Measurements from ENCODE around the gene PRMT3.

PRMT3 gene

DNA sequence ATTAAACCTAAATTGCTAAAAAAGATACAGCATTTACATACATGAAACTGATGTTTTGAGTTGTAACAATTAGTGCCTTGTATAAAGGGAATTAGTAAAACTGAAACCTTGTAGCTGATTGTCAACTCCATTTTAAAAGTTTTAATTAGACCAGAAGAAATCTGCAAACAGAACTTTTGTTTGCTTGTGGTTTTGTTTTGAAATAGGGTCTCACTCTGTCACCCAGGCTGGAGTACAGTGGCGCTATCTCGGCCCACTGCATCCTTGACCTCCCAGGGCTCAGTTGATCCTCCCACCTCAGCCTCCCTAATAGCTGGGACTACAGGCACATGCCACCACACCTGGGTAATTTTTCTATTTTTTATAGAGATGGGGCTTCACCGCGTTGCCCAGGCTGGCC lies 125.4 kb downstream of the PRMT3 start:
- TF ChIP-seq, protein P1, sequence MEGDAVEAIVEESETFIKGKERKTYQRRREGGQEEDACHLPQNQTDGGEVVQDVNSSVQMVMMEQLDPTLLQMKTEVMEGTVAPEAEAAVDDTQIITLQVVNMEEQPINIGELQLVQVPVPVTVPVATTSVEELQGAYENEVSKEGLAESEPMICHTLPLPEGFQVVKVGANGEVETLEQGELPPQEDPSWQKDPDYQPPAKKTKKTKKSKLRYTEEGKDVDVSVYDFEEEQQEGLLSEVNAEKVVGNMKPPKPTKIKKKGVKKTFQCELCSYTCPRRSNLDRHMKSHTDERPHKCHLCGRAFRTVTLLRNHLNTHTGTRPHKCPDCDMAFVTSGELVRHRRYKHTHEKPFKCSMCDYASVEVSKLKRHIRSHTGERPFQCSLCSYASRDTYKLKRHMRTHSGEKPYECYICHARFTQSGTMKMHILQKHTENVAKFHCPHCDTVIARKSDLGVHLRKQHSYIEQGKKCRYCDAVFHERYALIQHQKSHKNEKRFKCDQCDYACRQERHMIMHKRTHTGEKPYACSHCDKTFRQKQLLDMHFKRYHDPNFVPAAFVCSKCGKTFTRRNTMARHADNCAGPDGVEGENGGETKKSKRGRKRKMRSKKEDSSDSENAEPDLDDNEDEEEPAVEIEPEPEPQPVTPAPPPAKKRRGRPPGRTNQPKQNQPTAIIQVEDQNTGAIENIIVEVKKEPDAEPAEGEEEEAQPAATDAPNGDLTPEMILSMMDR (IDR thresholded peaks at IDR 0.05; ENCODE audit: borderline replicate concordance, insufficient read depth, low read depth, low read length) = no peak
- H3K4me3 ChIP-seq (ENCODE audit: low read depth, low read length) = no peak overlapping the region

DNA sequence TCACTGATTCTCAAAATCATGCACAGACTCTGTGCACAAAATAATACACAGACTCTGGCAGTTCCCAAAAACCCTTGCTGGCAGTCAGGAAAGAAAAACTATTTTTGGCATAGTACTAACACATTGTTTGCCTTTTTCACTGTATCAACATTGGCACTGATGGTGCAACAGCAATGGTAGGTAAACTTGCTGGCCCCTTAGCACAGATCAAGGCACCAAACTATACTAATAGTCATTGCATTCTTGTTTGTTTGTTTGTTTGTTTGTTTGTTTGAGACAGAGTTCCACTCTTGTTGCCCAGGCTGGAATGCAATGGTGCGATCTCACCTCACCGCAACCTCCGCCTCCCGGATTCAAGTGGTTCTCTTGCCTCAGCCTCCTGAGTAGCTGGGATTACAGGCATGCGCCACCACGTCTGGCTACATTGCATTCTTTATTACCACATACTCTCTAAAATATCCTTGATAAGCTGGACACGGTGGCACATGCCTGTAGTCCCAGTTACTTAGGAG lies 130.9 kb downstream of the PRMT3 start:
- TF ChIP-seq, protein P1 (IDR thresholded peaks at IDR 0.05; ENCODE audit: borderline replicate concordance, insufficient read depth, low read depth, low read length) = no peak

DNA sequence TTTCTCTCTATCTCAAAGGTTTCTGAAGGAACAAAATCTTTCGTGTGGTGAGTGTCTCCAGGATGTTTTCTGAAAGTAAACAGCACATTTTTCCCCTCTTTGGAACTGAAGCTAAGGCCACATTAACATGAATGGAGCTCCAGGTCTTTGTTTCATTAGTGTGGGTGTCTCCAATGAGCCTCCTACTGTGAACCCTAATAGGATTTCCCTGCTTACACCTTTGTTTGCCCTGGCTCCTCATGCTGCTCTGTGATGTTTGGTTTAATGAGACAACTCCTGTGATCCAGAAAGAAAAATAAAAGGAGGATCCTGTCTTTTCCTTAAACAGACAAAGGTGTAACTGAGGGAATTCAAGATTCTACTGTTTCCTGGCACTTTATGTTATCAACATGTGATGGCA lies 135.0 kb downstream of the PRMT3 start:
- no peak overlapping the region for H3K4me3 ChIP-seq (ENCODE audit: low read depth, low read length)
- TF ChIP-seq, protein P1 (IDR thresholded peaks at IDR 0.05; ENCODE audit: borderline replicate concordance, insufficient read depth, low read depth, low read length) = no peak

More for the DNA sequence above, 130.9 kb downstream of the PRMT3 start:
- H3K4me3 ChIP-seq (ENCODE audit: low read depth, low read length) = no peak overlapping the region

DNA sequence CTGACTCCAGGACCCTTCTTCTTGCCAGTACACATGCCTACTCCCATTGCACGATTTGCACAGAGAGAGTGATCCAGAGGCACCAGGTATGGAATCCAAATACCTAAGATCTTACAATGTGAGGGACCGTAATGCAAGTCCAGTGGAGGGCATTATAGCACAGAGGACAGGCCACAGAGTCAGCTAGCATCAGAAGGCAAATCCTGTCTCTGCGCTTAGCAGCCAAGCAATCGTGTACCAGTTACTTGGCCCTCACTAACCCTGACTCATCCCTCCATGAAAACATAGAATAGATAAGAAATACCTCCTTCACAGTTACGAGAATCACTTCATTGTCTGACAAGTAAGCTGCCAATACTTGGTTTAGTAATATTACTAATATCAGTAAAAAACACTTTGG lies 142.2 kb downstream of the PRMT3 start:
- H3K4me3 ChIP-seq (ENCODE audit: low read depth, low read length) = no peak overlapping the region
- TF ChIP-seq, protein P1 (IDR thresholded peaks at IDR 0.05; ENCODE audit: borderline replicate concordance, insufficient read depth, low read depth, low read length) = no peak

DNA sequence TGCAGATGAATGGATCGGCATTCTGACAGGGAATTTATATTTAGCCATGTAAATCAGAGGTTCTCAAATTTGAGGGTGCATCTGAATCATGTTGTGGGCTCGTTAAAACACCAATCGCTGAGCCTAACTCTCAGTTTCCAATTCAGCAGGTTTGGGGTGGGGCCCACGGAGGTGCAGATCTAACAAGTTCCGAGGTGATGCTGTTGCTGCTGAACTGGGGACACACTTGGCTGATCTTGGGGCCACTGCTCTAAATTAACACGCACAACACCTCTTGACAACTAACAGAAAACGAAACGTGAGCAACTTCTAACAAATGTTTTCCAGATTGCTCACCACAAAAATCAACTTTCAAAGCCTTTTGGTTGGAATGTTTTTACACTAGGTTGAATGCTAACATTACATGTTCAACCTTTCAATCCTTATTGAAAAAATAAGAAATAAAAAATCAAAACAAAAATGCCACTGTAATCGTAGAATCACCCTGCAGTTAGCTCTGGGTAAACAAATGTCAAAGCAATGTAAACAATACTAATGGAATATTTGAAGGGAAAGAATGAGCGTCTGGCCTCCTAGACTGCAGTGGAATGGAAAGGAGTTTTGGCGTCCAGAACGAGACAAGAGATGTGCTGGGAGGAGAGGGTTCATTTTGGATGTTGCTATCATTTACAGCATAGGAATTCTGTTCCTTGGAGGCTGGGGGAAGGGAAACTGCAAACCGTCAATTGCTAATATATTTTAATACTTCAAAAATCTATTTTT lies 143.6 kb downstream of the PRMT3 start:
- H3K4me3 ChIP-seq (ENCODE audit: low read depth, low read length) = no peak overlapping the region
- TF ChIP-seq, protein P1 (IDR thresholded peaks at IDR 0.05; ENCODE audit: borderline replicate concordance, insufficient read depth, low read depth, low read length) = no peak

DNA sequence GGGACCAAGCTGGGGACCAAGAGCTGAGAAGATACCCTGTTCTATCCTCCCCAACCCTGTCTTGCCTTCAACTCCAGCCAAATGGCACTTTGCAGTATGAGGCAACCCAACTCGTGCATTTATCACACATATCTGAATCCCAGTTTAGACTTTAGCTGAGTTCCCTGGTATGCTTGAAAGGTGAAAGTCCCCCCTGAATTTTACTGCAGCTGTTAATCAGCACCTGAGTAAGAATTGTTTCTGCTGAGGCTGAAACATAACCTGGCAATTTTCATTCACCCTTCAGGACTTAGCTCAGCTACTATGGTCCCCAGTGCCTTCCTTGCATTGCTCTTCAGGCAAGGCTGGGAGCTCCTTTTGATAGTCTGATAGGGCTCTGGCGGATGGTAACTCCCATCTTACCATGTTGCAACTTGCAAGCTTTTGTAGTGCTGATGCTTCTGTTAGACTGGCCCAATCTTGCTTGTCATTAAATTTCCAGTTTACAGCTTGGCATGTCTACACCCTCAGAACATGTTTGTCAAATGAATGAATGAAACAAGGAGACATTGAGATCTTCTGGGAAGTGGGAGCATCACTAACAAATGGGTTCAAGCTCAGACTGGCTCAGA lies 147.9 kb downstream of the PRMT3 start:
- TF ChIP-seq, protein P1 (IDR thresholded peaks at IDR 0.05; ENCODE audit: borderline replicate concordance, insufficient read depth, low read depth, low read length) = no peak
- H3K4me3 ChIP-seq (ENCODE audit: low read depth, low read length) = no peak overlapping the region

DNA sequence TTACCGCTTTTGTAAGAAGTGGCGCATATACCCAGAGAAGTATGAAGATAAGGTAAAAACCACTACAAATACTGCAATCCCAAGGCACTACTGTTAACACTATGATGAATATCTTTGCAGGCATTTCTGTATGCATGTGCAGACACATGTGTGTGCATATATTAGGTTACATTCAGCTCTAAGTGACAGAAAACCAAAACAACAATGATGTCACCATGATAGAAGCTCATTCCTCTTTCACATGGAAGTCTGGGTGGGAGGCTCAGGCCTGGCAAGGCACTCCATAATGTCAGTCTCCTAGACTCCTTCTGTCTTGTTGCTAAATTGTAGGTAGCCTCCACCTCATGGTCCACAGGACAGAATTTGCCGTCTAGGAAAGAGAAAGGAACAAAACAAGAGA lies 148.8 kb downstream of the PRMT3 start:
- TF ChIP-seq, protein P1 (IDR thresholded peaks at IDR 0.05; ENCODE audit: borderline replicate concordance, insufficient read depth, low read depth, low read length) = no peak

More for the DNA sequence above, 148.8 kb downstream of the PRMT3 start:
- H3K4me3 ChIP-seq (ENCODE audit: low read depth, low read length) = no peak overlapping the region
